Gastroesophageal sphincter (tissue), 4 donors: ENCODE measurements around the gene FBXW7. TPM values are rescaled to one million over a fixed set of nuclear protein-coding genes. Genes with fewer than 3 reads are reported as not detected.

Experiments
- ATAC-seq: fragments of 150-250 bp; one replicate; pipeline ENCODE4 v1.9.1; 2016; ENCODE audit warnings: mild to moderate bottlenecking, moderate library complexity
- H3K27ac ChIP-seq, 4 donors: fragments of 200-600 bp; sonication (generic) in 3 of 4; 1 replicate in 3 of 4; 2 replicates in 1 of 4; pipeline ENCODE4 v1.5.1; 2016 to 2019
- H3K27me3 ChIP-seq: fragments of 200-600 bp; sonication (generic); one replicate; pipeline ENCODE4 v1.5.1; 2019
- H3K36me3 ChIP-seq, 2 donors: fragments of 200-600 bp; sonication (generic); one replicate each; pipeline ENCODE4 v1.5.1; 2019; ENCODE audit warnings: control low read depth in 1 of 2
- H3K4me1 ChIP-seq, 3 donors: fragments of 200-600 bp; sonication (generic); 1 replicate in 2 of 3; 2 replicates in 1 of 3; pipeline ENCODE4 v1.5.1; 2016 to 2019; ENCODE audit warnings: control low read depth in 2 of 3
- H3K4me3 ChIP-seq, 2 donors: fragments of 200-600 bp; sonication (generic); one replicate each; pipeline ENCODE4 v1.5.1; 2019; ENCODE audit warnings: mild to moderate bottlenecking in 1 of 2, moderate library complexity in 1 of 2
- H3K9me3 ChIP-seq, 3 donors: fragments of 200-600 bp; sonication (generic); one replicate each; pipeline ENCODE4 v1.5.1; 2017 to 2019; ENCODE audit warnings: control low read depth in 2 of 3
- EP300 ChIP-seq: sonication (generic); formaldehyde crosslinking; IDR thresholded peaks from one replicate; pipeline ENCODE4 v1.6.1; 2017; ENCODE audit warnings: antibody characterized with exemption, mild to moderate bottlenecking
- POLR2A ChIP-seq, 2 donors: fragments of 450-650 bp; IDR thresholded peaks; one replicate each; pipeline ENCODE4 v1.6.1; 2017; ENCODE audit warnings: antibody characterized with exemption in 2 of 2, mild to moderate bottlenecking in 2 of 2, moderate library complexity in 1 of 2
- POLR2AphosphoS5 ChIP-seq: sonication (generic); formaldehyde crosslinking; IDR thresholded peaks from one replicate; pipeline ENCODE4 v1.6.1; 2017; ENCODE audit warnings: antibody characterized with exemption
- WGBS, 2 donors: methylation state at CpG; one replicate each; pipeline ENCODE4 v1.1.5; 2018; ENCODE audit warnings: low coverage in 1 of 2; 5-methylcytosine and 5-hydroxymethylcytosine counted together
- total RNA-seq, 4 donors: library from RNA; depleted of rRNA; stranded (reverse); fragments of >200 nt; gene quantifications; one replicate each; pipeline ENCODE4 v1.1.0, GENCODE V29; 2016
- TF ChIP-seq, protein P1 (sequence below), 4 experiments: fragments of 200-600 bp in 2 of 4; fragments of 450-650 bp in 2 of 4; sonication (generic) in 1 of 4; IDR thresholded peaks; one replicate each; pipeline ENCODE4 v1.5.1; 2017 to 2019; ENCODE audit warnings: antibody characterized with exemption in 4 of 4, mild to moderate bottlenecking in 2 of 4, moderate library complexity in 2 of 4

The FBXW7 gene
- total RNA-seq, 4 donors from 2014 or later, result 55.1 to 120 (median 85.5) TPM

DNA sequence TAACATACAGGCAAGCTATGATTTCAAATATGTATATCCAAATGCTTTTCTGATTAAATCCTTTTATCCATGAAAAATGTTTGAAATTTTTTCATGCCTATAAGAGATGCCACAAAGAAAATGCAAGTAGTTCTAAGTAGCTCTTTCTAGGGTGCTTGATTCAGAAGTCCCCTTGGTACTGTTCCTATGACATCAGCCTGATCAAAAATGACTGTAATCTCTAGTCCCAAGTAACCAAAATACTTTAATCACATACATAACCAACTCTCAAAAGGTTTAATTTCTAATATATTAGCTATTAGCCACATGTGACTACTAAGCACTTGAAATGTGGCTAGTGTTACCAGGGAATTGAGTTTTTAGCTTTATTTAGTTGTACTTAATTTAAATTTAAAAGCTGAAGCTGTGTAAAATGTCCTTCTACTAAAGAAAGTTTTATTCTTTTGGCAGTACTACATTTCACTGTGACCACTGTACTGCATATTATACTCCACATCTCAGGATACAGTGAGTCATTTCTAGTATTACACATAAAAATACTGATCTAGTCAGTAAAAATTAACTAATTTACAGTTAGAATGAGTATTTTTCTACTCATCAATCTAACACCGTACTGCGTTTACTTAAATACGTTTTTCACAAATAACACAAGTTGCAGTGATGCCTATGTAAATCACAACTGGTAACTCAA is 33.9 kb downstream of the FBXW7 start:
- peaks cover 0 to 6% (median 0%) of the 10 kb centered on the region in 3 donors for H3K4me1 ChIP-seq
- no peak overlapping the region for H3K27ac ChIP-seq
- H3K4me3 ChIP-seq, result no peak overlapping the region
- no peaks in the 10 kb centered on the region for H3K27me3 ChIP-seq
- no peak for ATAC-seq
- no peaks in the 10 kb centered on the region for H3K36me3 ChIP-seq
- H3K9me3 ChIP-seq, result no peaks in the 10 kb centered on the region
- WGBS, 2 donors, result 89 to 92% methylated on average over 3 of the region's 3 CpGs
- TF ChIP-seq, protein P1, sequence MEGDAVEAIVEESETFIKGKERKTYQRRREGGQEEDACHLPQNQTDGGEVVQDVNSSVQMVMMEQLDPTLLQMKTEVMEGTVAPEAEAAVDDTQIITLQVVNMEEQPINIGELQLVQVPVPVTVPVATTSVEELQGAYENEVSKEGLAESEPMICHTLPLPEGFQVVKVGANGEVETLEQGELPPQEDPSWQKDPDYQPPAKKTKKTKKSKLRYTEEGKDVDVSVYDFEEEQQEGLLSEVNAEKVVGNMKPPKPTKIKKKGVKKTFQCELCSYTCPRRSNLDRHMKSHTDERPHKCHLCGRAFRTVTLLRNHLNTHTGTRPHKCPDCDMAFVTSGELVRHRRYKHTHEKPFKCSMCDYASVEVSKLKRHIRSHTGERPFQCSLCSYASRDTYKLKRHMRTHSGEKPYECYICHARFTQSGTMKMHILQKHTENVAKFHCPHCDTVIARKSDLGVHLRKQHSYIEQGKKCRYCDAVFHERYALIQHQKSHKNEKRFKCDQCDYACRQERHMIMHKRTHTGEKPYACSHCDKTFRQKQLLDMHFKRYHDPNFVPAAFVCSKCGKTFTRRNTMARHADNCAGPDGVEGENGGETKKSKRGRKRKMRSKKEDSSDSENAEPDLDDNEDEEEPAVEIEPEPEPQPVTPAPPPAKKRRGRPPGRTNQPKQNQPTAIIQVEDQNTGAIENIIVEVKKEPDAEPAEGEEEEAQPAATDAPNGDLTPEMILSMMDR (IDR thresholded peaks at IDR 0.05), result no peak
- TF ChIP-seq EP300 (no peak), POLR2A (IDR thresholded peaks at IDR 0.05) (no peak), POLR2AphosphoS5 (no peak)

DNA sequence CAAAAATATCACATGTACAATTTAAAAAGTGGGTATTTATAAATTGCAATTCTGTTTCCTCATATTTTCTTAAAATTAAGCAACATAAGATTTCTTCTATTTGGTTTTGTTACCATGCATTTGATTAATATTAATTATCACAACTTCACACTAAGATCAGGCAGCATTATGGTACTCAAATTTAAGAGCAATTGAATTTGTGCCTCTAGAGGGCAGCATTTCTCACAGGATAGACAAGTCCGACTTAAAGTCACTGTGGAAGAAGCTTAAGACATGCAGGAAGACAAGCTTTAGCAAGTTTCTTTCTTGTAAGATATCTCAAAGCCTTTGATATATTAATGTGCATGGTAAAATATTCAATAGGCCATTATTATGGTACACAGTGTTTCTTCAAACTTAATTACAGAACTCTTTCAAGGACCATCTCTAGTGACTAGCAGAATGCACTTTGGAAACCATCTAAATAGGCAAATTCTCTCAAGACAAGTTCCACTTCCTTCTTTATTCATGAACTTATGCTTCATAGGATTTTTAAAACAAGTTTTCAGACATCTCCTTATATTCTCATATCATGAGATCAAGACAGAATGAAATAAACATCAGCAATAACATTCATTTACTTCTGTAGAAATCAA is 35.0 kb downstream of the FBXW7 start:
- Histone ChIP-seq H3K27me3 (no peaks in the 10 kb centered on the region), H3K4me3 (no peak overlapping the region), H3K9me3 (no peaks in the 10 kb centered on the region), H3K27ac (no peak overlapping the region), H3K4me1 (peaks cover 0 to 6% (median 0%) of the 10 kb centered on the region in 3 donors), H3K36me3 (no peaks in the 10 kb centered on the region)
- TF ChIP-seq, protein P1 (IDR thresholded peaks at IDR 0.05), result peak; percentile 63 to 76 (median 72)
- no peak for TF ChIP-seq POLR2A (IDR thresholded peaks at IDR 0.05)
- WGBS, 2 donors, result 0 to 7% methylated on average over 1 of the region's 1 CpG
- no peak for ATAC-seq

GRCh38 chr4:152500275-152500674 is 35.6 kb downstream of the FBXW7 start:
- Histone ChIP-seq H3K9me3 (no peaks in the 10 kb centered on the region), H3K4me3 (no peak overlapping the region), H3K27me3 (no peaks in the 10 kb centered on the region), H3K4me1 (peaks cover 0 to 6% (median 0%) of the 10 kb centered on the region in 3 donors), H3K36me3 (no peaks in the 10 kb centered on the region), H3K27ac (no peak overlapping the region)
- no peak for ATAC-seq
- TF ChIP-seq EP300, result no peak
- TF ChIP-seq POLR2AphosphoS5, result no peak
- TF ChIP-seq, protein P1 (IDR thresholded peaks at IDR 0.05), result no peak
- no peak for TF ChIP-seq POLR2A (IDR thresholded peaks at IDR 0.05)
- 70 to 86% methylated on average over 1 to 2 of the region's 2 CpGs for WGBS, 2 donors

GRCh38 chr4:152499344-152499743 is 36.5 kb downstream of the FBXW7 start:
- Histone ChIP-seq H3K27ac (no peak overlapping the region), H3K36me3 (no peaks in the 10 kb centered on the region), H3K4me1 (peaks cover 0 to 6% (median 0%) of the 10 kb centered on the region in 3 donors), H3K9me3 (no peaks in the 10 kb centered on the region), H3K4me3 (no peak overlapping the region), H3K27me3 (no peaks in the 10 kb centered on the region)
- WGBS, 2 donors, result 45 to 83% methylated on average over 1 to 2 of the region's 2 CpGs
- TF ChIP-seq, protein P1 (IDR thresholded peaks at IDR 0.05), result no peak
- no peak for TF ChIP-seq POLR2A (IDR thresholded peaks at IDR 0.05)
- TF ChIP-seq EP300, result no peak
- no peak for TF ChIP-seq POLR2AphosphoS5
- no peak for ATAC-seq

GRCh38 chr4:152494020-152494419 is 41.9 kb downstream of the FBXW7 start:
- no peak for ATAC-seq
- Histone ChIP-seq H3K9me3 (no peaks in the 10 kb centered on the region), H3K36me3 (no peaks in the 10 kb centered on the region), H3K4me1 (peaks cover 0 to 10% (median 0%) of the 10 kb centered on the region in 3 donors), H3K27me3 (no peaks in the 10 kb centered on the region), H3K27ac (no peak overlapping the region), H3K4me3 (no peak overlapping the region)
- WGBS, 2 donors, result 86 to 89% methylated on average over 3 of the region's 3 CpGs
- TF ChIP-seq, protein P1 (IDR thresholded peaks at IDR 0.05), result no peak
- TF ChIP-seq POLR2A (IDR thresholded peaks at IDR 0.05) (no peak), POLR2AphosphoS5 (no peak), EP300 (no peak)
